GM19395 (cell line): ENCODE measurements around the gene WDR5.

Experiments
- ATAC-seq: cut with Tn5 transposase; IDR thresholded peaks from one replicate; pipeline ENCODE4 v1.9.1; 2021; ENCODE audit warnings: mild to moderate bottlenecking, moderate library complexity; ENCODE audit not compliant: unreplicated experiment

Gene WDR5

GRCh38 chr9:134131471-134132207, 4.2 kb upstream of the WDR5 start:
- ATAC-seq, result no peak

GRCh38 chr9:134132208-134132870, 3.5 kb upstream of the WDR5 start:
- ATAC-seq, result no peak

DNA sequence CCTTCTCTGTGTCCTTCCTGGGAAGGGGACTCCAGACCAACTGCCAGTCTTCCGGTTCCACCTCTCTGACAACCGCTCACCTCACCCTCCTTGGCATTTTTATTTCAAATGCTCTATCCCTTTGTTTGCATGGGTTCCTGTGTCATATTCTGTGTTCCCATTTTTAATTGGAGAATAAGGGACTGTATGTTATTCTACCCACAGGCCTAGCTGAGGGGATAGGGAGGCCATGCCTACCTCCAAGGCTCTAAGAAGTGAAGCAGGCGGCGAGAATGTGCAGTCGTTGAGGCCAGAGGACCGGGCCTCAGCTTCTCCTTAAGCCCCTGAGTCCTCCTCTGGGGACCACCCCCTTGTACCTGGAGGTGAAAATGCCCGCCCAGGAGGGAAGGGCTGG, 936 bp upstream of the WDR5 start:
- ATAC-seq, result peak; percentile 8

DNA sequence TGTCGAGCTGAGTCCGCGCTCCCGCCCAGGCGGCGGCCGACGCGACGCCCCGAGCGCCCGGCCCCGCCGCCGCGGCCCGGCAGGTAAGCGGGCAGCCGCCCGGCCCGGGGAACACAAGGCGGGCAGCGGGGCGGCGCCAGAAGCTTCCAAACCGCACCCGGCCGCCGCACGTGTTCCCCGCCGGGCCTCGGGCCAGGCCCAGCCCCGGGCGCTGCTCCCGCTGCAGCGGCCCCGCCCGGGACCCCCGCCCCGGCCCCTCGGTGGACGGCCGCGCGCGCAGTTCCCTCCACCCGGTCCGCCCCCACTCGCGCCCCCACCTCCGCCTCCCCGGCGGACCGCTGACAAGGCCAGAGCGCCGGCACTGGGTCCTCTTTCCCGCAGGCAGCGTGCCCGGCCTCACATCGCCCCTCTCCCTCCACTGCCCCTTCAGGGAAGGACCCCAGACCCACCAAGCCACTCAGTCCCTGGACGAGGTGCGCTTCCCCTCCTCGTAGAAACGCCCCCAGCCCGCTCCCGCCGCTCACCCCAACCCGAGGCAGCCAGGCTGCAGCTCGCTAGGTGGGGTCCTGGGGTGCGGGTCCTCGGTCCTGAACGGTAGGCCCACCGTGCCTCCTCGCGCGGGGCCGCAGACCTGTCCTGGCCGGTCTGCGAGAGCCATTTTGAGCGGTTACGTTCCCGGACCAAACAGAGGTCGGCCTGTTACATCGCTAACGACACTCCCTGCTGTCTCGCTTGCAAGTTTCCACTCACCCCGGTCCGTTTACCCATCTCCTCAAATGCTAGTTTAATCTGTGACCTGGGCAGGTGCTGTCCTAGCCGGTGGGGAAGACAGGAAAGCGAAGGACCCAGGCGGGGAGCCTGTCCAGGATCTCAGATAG, 475 bp downstream of the WDR5 start:
- ATAC-seq, result peak; percentile 21

DNA sequence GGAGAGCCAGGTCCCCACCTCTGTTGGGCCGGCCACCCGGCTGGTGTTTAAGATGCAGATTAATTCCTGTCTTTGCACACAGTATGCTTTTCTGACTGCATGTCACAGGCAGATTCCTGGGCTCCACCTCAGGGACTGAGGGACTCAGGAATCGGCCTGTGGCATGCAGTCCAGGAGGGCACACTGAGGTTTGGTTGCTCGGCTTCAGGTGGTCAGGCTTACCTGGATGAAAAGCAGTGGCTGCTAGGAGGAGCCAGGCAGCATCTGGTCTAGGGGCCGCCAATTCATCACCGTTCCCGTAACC, 1.1 kb downstream of the WDR5 start:
- ATAC-seq, result no peak

DNA sequence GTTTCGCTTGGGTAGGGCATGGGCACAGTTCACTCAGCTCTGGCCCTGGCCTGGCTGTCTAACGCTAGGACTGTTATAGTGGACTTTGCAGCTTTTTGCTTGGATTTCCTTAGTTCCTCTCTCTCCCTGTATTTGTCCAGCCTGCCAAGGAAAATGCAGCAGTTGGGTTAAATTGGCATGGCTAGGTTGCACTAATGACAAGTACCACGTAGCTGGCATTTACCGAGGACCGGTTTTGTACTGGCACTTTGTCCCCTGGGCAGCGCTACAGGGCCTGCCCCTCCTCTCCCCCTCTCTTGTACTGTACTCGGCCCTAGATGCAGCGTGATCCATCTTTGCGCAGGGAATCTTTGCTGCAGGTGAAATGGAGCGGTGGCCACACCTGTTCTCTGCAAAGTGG, 2.4 kb downstream of the WDR5 start:
- ATAC-seq, result no peak

DNA sequence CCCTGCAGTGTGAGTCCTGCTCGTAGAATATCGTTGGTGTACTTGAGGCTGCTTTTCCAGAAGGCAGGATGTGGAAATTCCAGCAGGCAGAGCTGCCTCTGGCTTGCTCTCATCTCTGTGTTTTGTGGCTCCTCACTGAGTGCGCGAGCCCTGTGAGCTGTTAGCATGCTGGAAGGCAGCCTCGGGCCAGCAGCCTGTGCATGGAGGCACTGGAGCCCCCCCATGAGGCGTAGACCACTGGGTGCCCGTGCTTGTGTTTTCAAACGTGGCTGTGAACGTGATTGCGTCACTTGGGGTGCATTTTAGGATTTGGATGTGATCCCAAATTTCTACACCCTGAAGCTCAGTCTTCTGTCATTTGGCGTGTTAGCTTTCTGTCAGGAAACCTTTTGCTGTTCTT, 3.2 kb downstream of the WDR5 start:
- no peak for ATAC-seq

- no peak for ATAC-seq
Observed at GRCh38 chr9:134141906-134142305, 6.0 kb downstream of the WDR5 start.

DNA sequence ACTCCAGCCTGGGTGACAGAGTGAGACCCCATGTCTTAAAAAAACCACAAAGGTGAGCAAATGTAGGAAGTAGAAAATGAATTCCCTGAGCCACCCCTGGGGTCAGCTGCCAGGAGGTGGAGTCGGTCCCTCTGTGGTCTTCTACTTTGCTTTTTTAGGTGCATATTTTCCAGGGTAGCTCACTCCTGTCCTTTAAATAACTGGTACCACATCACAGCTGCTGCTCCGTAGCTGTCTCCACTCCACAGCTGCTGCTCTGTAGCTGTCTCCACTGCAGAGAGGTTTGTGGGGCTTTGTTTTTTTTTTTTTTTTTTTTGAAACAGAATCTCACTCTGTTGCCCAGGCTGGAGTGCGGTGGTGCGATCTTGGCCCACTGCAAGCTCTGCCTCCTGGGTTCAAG, 8.9 kb downstream of the WDR5 start:
- no peak for ATAC-seq

GRCh38 chr9:134145262-134145661, 9.4 kb downstream of the WDR5 start:
- no peak for ATAC-seq

DNA sequence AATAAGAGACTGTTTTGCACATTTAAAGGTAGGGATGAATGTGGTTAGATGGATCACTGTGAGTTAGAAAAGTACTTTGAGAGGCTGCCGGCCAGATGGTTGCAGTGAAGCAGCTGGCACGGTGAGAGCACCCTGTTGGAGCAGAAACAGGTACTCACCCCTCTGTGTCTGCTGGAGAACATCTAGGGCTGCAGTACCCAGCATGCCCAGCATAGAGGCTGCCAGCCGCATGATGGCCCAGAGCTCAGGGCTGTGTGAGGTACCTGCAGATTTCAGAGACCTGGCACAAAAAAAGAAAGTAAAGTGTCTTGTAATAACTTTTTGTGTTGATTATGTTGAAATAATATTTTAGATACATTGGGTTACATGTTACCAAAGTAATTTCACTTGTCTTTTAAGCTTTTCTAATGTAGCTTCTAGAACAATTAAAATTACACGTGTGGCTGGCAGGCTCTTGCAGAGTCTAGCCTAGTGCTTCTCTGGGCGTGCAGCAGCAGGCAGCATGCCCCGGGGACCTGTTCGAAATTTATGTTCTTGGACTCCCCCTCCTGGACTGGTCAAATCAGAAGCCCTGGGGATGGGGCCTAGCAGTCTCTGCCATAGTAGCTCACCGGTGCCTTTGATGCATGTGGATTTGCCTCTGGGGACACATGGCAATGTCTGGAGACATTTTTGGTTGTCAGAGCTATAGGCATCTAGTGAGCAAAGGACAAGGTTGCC, 11.1 kb downstream of the WDR5 start:
- ATAC-seq, result no peak

DNA sequence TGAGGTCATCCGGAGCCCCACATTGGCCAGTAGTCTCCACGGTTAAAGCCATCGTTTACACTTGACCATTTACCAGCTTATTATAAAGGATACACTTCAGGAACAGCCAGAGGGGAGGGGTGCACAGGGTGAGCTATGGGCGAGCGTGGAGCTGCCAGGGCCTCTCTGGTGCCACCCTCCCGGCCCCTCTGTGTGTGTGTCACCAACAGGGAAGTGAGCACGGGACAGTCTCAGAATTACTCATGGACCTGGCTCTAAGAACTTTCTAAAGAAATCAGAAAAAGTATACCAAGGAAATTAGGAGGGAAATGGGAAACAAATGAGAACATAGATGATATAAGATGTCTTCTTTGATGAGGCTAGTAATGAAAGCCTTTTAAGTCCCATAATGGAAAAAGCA, 13.5 kb downstream of the WDR5 start:
- ATAC-seq, result no peak

- ATAC-seq, result no peak
Observed at GRCh38 chr9:134150557-134151214, 14.8 kb downstream of the WDR5 start.

DNA sequence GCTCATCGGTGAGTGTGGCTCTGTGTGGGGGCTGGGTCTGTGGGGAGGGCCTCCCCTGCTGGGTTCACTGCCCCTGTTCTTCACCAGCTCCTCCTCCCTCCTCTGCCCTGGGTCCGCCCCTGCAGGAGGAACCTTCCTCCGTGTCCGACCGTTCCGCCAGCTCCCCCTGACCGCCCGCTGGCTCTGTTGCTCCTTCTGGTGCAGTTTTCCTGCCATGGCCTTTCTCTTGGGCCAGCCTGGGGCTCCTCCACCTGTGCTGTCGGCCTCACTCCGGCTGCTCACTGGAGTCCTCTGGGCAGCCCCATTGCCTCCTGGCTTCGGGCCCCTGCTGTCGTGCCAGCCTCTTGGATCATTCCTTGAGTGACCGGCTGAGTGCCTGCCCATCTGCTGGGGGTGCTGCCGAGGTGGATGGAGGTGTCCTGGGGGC, 16.2 kb downstream of the WDR5 start:
- ATAC-seq, result no peak

GRCh38 chr9:134152488-134152887, 16.6 kb downstream of the WDR5 start:
- ATAC-seq, result no peak

GRCh38 chr9:134153450-134153849, 17.6 kb downstream of the WDR5 start:
- no peak for ATAC-seq

DNA sequence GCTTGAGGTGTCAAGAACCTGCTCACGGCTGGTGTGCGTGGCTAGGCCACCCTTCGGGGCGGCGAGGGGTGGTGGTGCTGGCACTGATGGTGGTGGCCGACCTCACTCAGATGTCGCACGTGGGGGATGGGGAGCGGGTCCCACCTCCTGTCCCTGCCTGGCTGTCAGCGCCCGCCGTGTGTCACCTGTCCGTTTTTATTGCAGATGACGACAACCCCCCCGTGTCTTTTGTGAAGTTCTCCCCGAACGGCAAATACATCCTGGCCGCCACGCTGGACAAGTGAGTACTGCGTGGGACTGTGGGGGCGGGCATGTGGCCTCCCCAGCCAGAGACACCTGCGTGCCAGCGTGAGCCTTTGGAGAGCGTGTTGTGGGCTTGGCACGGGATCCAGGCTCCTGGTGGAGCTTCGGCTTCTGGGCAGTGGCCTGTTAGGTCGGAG, 18.4 kb downstream of the WDR5 start:
- ATAC-seq, result no peak

GRCh38 chr9:134155812-134156377, 20.0 kb downstream of the WDR5 start:
- ATAC-seq, result no peak

GRCh38 chr9:134156564-134157377, 20.9 kb downstream of the WDR5 start:
- no peak for ATAC-seq
